AG08396 (cell line): ENCODE results near the gene ZWILCH.
A peak's percentile ranks its signal among the peaks of the same experiment; 100 is the strongest.
"Not testable (repeated sequence)": the region's sequence is repeated elsewhere in the genome, so short reads cannot be mapped to it uniquely, and the experiment has no call there.

Experiments used
- DNase-seq: peaks from one replicate; pipeline ENCODE4 v3.0.0; 2012; ENCODE audit warnings: low spot score, mixed read lengths

The ZWILCH gene

DNA sequence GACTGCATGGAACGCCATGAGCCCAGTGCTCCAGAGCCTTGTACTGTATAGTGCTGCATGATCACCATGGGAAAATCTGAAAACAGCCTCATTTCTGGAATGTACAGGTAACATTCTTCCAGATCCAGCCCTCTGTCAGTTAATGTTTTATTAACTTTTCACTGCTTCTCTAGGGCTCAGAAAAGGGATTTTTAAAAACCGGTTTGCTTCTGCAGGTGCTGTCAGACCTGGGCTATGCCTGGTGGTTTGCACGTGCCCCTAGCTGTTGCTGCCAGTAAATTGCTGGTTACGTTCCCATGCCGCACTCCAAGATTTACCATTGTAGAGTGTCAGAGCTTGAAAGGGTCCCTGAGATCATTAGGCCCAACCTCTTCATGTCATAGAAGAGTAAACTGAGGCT is 16.6 kb upstream of the ZWILCH start:
- no peak for DNase-seq

DNA sequence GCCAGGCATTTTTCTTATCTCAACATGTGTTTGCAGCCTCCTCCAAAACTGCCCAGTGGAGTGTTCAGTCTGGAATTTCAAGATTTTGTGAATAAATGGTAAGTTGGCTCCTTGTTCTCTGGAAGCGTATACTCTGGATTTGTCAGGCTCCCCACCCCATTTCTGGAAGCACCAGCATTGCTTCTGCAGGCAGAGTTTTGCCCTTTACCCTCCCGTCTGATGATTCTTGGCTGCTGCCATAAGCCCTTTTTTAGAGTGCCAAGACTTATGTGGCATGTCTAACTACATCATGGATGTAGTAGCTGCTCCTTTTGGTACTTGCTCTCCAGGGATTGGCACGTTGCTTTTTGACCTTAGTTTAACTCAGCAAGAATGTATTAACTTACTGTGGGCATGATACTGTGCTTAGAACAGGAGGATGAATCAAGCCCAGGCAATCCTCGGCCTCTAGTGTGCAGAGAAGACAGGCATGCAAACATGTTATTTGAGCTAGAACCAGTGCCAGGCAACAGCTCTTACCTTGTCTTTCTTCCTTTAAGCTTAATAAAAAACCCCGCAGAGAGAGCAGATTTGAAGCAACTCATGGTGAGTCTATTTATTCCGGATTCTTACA is 15.8 kb upstream of the ZWILCH start:
- DNase-seq, result no peak

DNA sequence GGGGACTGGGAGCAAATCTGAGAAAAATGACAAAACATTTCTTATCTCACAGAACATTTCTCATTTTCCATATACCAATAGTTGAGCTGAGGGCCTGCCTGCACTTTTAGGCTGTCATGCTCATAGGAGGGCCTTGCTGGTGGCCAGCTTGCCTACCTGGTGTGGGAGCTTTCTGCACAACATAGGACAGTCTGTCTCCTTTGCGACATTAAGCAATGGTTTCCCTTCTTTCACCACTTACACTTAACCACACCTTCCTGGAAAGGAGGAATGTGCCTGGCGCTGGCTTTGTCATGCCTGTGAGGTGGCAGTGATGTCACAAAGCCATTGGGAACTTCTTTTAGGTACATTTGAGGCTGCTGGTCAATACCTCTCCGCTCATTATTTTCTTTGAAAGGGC is 13.3 kb upstream of the ZWILCH start:
- no peak for DNase-seq

DNA sequence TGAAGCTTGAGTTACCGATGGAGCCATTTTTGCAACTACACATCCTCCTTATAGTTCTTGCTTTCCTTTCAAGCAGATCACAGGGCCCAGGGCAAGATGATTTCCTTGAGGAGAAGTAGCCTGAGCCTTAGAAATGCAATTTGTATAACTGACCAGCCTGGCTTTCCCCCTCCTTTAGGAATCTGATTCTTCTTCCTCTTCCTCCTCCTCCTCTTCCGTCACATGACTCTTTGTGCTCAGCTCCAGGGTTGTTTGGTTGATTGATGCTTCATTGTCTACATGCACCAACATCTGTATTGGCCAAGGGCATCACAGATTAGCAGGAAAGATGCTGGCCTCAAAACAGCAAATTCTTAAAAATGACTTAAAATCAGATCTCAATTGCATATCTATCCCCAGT is 10.9 kb upstream of the ZWILCH start:
- DNase-seq, result no peak

DNA sequence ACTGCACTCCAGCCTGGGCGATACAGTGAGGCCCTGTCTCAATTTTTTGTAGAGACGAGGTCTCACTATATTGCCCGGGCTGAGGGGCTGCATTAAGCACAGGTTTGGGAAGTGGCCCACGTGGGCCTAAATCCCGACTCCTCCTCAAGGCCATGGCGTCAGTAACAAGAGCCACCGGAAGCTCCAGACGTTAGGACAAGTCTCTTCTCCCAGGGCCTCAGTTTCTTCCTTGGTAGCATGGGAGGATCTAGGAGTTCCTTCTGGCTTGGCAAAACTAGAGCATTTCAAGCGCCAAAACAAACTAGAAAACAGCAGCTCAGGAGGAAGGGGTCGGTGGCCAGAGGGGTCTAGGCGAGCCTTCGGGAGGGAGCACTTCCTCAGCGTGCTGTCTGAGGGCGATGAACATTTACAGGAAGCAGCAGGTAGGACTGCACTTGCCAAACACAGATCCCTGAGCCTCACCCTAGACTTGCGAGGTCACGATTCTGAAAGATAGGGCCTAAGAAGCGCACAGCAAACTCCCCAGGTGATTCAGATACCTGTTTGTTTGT is 8.1 kb upstream of the ZWILCH start:
- DNase-seq, result no peak

DNA sequence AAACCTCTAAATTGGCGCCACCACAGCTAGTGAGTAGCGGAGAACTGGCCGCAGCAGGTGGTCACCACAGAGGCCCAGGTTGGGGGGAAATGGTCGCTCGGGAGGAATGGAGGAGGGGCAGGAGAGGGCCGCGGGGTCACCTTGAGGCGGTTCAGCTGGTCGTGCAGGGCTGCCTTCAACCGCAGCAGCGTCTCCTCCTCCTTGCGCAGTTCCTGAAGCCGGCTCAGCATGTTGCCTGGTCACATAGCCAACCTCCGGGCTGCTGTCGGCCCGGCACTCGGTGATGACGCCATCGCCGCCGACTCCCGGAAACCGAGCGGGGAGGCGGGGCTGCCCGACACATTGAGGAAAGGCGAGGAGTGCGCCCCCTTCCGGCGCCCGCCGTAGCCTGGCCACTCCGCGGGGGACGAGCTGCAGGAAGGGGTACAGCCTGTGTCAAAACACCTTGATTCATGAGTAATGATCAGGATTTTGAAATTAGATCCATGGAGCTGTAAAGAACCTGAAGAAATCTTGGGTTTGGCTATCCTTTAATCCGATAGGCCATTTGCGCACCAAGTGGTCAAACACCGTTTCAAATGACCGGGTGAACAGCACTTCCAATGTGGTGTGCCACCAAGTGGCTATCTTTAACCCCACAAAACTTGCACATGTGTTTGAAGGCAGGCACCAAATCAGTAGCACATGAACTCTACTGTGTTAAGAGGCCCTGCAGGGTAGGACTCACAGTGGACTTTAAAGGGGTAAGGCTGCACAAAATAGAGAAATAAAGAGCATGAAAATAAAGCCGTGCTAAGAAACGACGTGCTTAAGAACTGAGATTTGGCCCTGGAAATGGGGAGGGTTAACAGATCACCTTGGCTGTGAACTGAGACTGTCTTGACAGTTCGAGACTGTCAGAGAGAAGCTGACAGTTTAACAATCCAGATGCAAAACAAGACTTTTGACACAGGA is 7.3 kb upstream of the ZWILCH start, which contains the start of gene SNAPC5:
Gene SNAPC5, minus strand, starts transcription at position 261 of the 954 bp plus-strand sequence. Its CDS starts 31 bp downstream, at position 230.
- peak; percentile 91 for DNase-seq

DNA sequence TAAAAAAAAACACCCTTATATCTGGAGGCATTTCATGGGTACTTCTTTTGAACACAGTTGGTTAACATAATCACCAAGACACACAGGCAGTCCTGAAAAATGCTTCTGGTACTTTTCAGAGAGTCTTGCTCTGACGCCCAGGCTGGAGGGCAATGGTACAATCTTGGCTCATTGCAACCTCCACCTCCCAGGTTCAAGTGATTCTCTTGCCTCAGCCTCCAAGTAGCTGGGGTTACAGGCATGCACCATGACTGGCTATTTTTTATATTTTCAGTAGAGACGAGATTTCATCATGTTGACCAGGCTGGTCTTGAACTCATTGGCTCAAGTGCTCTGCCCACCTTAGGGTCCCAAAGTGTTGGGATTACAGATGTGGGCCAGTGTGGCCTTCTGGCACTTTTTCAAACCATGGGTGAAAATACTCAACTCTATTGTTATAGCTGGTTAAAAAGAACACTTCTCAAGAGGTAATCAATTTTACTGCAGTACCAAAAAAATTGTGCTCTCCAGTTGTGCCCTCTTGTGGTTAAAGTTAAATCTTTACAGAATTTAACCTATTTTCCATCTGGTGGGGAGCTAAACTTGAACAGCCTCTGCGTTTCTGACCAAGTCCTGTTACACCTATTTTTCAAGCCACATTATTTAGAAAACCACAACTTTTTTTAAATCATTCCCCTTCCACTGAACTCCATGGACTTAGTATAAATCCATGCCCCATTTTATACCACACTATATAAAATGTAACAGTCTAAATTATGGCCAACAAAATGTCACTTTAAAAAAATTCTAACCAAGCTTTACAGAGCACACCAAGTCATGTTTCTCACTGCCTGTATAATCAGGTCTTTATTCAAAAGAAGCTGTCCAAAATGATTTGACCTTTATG is 6.4 kb upstream of the ZWILCH start:
- no peak for DNase-seq

DNA sequence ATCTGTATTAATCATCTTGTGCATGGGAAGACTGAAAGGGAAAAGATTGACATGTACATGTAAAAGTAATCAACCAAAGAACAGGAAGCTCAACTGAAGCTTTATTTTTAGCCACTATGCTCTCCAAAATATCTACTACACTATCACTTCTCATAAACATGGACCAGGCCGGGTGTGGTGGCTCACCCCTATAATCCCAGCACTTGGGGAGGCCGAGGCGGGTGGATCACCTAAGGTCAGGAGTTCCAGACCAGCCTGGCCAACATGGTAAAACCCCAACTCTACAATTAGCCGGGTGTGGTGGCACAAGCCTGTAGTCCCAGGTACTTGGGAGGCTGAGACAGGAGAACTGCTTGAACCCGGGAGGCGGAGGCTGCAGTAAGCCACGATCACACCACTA is 4.8 kb upstream of the ZWILCH start:
- DNase-seq, result not testable (repeated sequence)

DNA sequence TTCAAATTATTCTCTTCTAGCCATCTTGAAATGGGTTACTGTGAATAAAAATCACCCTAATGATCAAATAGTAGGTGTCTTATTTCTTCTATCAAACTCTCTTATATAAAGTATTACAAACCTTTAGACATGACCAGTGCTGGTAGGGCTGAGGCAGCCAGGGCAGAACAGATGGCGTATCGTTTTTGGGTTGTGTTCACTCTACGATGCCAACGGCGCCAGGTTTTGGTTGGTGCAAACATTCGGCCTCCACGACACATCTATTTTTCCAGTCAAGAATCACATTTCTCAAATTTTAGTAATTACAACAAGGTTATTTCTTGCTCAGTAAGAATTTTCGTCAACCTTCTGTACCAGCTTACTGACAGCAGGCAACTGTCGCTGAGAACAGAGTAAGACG is 2.6 kb upstream of the ZWILCH start:
- no peak for DNase-seq

DNA sequence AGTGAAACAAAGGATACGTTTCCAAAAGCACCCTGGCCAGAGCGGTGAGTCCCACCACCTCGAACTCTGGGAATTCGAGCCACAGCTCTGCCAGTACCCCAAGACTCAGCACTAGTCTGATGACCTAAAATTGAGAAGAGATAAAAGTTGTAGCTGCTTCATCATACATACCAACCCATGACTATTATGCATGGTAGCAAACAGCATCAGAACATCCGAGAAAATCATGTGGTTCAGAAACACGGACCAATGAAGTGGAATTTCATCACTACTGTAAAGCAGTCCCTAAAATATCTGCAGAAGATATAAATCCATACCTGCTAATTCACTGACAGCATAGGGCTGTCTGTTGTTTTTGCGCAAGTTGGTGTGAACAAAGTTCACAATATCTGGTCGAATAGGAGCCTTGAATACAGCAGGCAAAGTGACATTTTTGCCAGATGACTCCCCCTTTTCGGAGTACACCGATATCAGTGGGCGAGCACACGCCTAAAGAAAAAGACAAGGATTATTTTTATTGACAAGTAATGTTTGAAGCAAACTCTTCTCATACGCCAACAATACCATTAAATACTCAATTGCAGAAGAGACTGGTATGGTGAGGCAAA is 2.0 kb upstream of the ZWILCH start:
- peak; percentile 31 for DNase-seq

DNA sequence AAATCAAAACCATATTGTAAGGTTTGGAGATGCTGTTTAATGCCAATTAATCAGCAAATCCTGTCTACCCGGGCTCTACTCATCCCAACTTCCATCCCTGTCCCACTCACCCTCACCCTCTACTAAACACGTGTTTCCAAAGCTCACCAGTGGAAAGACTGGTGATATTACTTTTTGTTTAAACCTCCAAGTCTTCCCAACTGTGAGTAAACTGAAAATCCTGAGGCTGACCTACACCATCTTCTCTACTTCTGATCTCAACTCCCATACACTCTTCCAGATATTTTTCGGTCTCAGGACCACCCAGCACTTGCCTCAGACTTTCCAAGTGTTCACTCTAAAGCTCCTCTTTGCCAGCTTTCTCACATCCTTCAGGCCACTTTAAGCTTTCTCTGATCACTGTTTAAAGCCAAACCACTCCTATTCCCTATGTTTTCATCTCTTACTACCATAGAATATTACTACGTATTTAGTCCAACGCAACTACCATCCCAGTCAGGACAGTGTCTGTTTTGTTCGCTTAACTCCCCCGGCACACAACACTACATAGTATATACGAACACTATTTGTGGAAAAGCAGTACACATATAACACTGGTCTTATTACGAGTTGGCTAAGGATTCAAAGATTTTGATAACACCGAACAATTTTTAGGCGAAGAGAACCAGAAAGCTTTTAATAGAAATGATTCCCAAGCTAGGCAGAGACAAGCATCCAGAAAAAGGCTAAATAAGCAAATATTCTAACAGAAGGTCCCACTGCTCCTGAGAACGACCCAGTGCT is 1.2 kb upstream of the ZWILCH start:
- no peak for DNase-seq

DNA sequence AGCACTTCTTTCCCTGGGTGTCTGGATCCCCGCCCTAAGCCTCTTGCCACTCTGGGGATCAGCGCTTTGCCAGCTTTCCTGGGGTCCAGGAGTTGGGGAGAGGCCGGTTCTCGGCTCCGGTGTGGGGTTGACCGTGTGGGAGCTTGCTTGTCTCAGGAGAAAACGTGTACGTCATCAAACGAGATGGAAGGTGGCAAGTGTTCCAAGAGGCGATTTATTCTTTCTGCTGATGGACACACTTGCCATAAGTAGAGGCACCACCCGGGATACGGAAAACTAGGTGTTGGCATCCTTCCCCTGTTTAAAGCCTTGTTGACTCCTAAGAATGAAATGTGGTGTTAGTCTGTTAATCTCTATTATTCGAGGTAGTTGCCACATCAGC is 295 bp downstream of the ZWILCH start:
- no peak for DNase-seq

DNA sequence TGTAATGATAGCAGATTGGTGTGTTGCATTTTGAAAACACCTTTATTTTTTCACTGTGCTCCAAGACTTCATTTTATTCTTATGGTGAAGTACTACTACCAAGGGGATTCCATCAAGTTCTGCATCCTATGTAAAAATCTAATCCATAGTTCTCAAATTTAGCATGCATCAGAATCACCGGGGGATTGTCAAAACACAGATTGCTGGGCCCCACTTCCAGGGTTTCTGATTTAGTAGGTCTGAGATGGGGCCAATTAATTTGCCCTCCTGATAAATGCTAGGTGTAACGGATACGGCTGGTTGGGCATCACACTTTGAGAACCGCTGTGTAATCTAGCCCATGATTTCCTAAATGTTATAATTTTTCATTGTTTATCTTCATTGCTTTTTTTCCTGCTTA is 692 bp downstream of the ZWILCH start:
- no peak for DNase-seq

DNA sequence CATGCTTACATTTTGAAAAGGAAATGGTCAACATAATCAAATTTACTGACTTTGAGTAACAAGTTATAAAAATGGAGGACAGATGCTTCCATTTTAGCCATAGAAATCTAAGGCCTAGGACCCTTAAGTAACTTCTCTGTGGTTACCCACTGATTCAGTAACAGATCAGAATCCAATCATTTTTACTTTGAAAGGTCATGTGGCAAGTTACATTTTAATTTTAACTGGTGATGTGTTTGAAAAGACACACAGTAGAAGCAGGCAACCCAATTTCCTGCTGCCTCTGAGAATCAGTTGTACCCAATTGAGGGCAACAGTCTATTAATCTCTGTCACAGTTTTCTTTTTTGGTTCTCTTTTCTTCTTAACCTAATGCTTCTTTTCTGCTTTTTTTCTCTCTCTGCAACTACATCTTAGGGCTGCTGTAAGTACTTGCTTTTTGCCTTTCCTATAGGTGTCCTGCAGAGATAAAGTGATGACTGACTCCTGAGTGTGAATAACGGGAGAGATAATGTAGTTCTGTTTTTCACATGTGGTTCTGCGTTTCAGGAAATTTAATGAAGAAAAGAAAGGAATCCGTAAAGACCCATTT is 3.3 kb downstream of the ZWILCH start:
- no peak for DNase-seq

DNA sequence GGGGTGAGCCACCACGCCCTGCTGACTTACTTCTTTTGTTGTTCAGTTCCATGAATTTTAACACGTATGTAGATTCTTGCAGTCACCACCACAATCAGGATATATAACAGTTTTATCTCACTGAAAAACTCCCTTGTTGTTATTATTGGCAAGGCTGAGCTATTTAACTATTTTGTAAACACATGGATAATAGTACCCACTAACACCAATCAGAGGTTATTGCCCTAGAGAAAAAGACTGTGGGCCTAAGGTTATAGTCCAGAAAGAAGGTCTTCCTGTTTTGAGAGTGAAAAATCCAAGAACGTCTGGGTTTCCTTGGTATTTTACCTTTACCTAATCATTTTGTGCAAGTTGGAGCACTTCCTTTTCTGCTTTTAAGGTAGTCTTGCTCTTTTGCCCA is 9.5 kb downstream of the ZWILCH start:
- no peak for DNase-seq

DNA sequence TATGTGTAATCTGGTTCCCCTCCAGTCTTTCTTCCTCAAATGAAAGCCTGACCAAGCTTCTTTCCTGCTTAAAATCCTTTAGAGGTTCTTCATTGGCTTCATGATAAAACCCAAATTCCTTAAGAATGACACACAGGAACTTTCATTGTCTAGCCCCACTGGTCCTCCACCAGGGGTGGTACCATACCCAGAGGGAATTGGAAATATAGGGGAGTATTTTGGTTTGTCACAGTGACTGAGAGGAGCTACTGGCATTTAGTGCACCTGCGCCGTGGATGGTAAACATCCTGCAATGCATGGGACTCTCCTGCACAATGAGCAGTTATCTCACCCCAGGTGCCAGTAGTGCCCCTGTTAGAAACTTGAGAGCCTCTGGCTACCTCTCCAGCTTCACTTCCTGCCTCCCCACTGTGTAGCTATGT is 10.8 kb downstream of the ZWILCH start:
- DNase-seq, result no peak

DNA sequence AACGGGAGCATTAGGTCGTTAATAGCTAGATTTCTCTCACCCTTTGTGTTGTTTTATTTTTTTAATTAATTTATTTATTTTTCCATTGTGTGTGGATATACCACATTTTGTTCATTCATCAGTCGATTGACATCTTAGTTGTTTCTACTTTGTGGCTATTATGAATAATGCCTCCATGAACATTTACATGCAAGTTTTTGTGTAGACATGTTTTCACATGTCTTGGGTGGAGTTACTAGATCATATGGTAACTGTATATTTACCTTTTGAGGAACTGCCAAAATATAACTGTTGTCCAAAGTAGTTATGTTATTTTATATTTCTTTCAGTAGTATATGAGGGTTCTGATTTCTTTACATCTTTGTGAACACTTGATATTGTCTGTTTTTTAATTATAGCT is 18.8 kb downstream of the ZWILCH start:
- DNase-seq, result no peak

DNA sequence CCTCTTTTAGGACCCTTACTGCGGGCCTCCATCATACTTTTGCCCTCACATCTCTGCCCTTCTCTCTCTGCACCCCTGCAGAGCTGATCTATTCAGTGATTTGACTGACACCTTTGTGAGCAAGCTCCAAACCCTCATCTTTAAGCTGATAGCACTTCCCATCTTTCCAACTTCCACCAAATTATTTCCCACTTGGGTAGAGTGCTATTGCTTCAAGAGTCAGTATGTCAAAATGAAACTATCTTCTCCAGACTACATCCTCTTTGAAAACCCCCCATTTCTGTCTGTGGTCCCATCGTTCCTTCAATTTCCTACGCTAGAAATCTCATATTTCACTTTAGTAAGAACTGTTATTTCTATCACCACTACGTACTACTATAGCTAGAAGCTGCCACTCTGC is 19.7 kb downstream of the ZWILCH start:
- DNase-seq, result no peak

DNA sequence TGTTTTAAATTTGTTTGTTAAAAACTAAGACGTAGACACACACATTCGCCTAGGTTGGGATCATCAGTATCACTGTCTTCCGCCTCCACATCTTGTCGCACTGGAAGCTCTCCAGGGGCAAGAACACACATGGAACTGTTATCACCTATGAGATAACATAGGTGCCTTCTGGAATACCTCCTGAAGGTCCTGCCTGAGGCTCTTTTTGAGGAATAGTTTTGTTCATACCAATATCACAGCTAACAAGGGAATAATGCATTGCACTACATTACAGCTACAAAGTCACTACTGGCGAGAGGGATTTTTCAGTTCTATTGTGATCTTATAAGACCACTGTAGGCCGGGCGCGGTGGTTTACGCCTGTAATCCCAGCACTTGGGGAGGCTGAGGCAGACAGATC is 29.9 kb downstream of the ZWILCH start:
- no peak for DNase-seq

DNA sequence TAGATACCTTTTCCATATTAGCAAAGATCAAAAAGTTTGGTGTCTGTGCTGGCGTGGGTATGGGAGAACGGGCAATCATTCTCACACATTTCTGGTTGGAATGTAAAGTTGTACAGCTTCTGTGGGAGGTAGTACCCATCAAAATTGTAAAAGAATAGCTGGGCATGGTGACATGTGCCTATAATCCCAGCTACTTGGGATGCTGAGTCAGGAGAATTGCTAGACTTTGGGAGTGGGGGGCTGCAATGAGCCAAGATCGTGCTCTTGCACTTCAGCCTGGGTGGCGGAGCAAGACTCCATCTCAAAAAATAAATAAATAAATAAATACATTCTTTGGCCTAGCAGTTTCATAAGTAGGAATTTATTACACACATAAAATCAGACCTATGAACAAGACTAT is 37.8 kb downstream of the ZWILCH start:
- DNase-seq, result no peak

DNA sequence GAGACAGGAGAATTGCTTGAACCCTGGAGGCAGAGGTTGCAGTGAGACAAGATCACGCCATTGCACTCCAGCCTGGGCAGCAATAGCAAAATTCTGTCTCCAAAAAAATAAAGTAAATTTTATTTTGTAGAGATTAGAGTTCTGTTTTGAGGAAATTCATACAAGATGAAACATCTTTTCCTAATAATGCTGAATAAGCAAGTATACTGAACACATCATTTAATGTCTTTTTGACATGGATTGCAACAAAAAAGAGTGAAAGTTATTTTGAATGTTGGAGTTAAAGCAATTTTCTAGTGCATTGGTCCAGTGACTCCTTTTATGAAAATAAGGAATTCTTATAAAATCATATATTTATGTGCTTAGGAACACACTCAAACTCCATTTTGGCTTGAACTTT is 40.1 kb downstream of the ZWILCH start:
- no peak for DNase-seq
